Measurements from ENCODE around the gene FA2H.

GRCh38 chr16:74667255-74667700, 107.3 kb downstream of the FA2H start:
- TF ChIP-seq REST (IDR thresholded peaks at IDR 0.05; ENCODE audit: low read depth, low read length), result no peak
- TF ChIP-seq PKNOX1 (IDR thresholded peaks at IDR 0.05), result no peak
- no peak for TF ChIP-seq CTCF (IDR thresholded peaks at IDR 0.05 in 2 of 3, conservative IDR thresholded peaks at IDR 0.05 in 1 of 3; ENCODE audit: control insufficient read depth in 2 of 3, extremely low read depth in 1 of 3, insufficient read depth in 1 of 3, low read depth in 3 of 3, low read length in 3 of 3)
- no peak for TF ChIP-seq GATAD2B (conservative IDR thresholded peaks at IDR 0.05; ENCODE audit: low read depth)
- no peak for TF ChIP-seq EZH2 (IDR thresholded peaks at IDR 0.05; ENCODE audit: borderline replicate concordance, control insufficient read depth, low read depth, low read length)
- TF ChIP-seq RFX5 (IDR thresholded peaks at IDR 0.05; ENCODE audit: low read depth, low read length), result no peak
- no peak for TF ChIP-seq NFYB (IDR thresholded peaks at IDR 0.05; ENCODE audit: insufficient read depth, low read depth, low read length)
